ENCODE data around the gene GIPC2.
"Not testable (repeated sequence)": the region's sequence is repeated elsewhere in the genome, so short reads cannot be mapped to it uniquely, and the experiment has no call there.

DNA sequence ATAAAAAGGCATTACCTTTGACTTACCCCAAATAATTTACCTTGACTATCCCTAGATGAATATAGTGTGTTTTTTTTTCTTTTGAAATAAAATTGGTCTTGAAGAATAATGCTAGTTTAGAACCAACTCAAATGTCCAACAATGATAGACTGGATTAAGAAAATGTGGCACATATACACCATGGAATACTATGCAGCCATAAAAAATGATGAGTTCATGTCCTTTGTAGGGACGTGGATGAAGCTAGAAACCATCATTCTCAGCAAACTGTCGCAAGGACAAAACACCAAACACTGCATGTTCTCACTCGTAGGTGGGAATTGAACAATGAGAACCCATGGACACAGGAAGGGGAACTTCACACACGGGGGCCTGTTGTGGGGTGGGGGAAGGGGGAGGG lies 63.9 kb downstream of the GIPC2 start:
- TF ChIP-seq, protein P1, sequence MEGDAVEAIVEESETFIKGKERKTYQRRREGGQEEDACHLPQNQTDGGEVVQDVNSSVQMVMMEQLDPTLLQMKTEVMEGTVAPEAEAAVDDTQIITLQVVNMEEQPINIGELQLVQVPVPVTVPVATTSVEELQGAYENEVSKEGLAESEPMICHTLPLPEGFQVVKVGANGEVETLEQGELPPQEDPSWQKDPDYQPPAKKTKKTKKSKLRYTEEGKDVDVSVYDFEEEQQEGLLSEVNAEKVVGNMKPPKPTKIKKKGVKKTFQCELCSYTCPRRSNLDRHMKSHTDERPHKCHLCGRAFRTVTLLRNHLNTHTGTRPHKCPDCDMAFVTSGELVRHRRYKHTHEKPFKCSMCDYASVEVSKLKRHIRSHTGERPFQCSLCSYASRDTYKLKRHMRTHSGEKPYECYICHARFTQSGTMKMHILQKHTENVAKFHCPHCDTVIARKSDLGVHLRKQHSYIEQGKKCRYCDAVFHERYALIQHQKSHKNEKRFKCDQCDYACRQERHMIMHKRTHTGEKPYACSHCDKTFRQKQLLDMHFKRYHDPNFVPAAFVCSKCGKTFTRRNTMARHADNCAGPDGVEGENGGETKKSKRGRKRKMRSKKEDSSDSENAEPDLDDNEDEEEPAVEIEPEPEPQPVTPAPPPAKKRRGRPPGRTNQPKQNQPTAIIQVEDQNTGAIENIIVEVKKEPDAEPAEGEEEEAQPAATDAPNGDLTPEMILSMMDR (IDR thresholded peaks at IDR 0.05; ENCODE audit: insufficient read depth, low read length), result not testable (repeated sequence)
- not testable (repeated sequence) for TF ChIP-seq GABPA (IDR thresholded peaks at IDR 0.05; ENCODE audit: low read depth)
